Measurements from ENCODE around the gene CCNF.
A peak's percentile ranks its signal among the peaks of the same experiment; 100 is the strongest.

The CCNF gene

GRCh38 chr16:2457946-2458345 lies 28.7 kb downstream of the CCNF start:
- DNase-seq, result no peak

GRCh38 chr16:2458887-2459646 lies 29.8 kb downstream of the CCNF start:
- no peak for DNase-seq

GRCh38 chr16:2459647-2460390 lies 30.6 kb downstream of the CCNF start, which contains the start of gene TEDC2:
TEDC2 (plus strand) TSS chr16:2460109; CDS start chr16:2460145, 36 bp downstream.
- peak; percentile 96 to 97 for DNase-seq

GRCh38 chr16:2460391-2460713 lies 31.1 kb downstream of the CCNF start:
- no peak for DNase-seq

GRCh38 chr16:2460916-2461315 lies 31.7 kb downstream of the CCNF start:
- DNase-seq, result no peak

DNA sequence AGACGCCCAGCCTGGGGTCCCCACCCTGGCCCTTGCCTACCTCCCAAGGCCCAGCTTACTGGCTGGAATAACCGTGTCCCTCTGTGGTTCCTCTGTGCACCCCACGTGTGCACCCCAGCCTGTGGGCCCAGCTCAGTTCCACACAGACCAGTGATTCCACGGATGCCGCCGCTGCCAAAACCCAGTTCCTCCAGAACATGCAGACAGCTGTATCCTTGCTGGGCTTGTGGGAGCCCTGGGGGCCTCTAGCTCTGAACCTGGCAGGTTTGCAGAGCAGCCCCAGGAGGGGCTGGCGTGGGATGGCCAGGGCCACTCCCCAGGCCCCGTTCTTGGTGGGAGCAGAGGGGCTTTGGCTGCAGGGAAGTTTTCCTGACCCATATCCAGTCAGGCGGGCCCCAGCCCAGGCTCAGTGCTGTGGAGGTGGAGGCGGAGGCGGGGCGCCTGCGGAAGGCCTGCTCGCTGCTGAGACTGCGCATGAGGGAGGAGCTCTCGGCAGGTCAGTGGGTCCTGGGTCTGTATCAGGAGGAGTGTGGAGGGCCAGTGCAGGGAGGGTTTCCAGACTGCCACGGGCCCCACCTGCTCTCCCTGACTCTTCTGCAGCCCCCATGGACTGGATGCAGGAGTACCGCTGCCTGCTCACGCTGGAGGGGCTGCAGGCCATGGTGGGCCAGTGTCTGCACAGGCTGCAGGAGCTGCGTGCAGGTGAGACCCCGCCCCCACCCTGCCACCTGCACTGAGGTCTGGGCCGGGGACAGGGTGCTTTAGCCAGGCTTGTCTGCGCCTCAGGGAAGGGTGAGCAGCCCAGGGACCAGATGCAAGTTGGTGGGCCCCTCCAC lies 33.0 kb downstream of the CCNF start:
- DNase-seq, result no peak

- no peak for DNase-seq
Observed at GRCh38 chr16:2464333-2464732, 35.1 kb downstream of the CCNF start.

GRCh38 chr16:2465653-2466415 lies 36.6 kb downstream of the CCNF start:
- peak; percentile 32 to 58 for DNase-seq

DNA sequence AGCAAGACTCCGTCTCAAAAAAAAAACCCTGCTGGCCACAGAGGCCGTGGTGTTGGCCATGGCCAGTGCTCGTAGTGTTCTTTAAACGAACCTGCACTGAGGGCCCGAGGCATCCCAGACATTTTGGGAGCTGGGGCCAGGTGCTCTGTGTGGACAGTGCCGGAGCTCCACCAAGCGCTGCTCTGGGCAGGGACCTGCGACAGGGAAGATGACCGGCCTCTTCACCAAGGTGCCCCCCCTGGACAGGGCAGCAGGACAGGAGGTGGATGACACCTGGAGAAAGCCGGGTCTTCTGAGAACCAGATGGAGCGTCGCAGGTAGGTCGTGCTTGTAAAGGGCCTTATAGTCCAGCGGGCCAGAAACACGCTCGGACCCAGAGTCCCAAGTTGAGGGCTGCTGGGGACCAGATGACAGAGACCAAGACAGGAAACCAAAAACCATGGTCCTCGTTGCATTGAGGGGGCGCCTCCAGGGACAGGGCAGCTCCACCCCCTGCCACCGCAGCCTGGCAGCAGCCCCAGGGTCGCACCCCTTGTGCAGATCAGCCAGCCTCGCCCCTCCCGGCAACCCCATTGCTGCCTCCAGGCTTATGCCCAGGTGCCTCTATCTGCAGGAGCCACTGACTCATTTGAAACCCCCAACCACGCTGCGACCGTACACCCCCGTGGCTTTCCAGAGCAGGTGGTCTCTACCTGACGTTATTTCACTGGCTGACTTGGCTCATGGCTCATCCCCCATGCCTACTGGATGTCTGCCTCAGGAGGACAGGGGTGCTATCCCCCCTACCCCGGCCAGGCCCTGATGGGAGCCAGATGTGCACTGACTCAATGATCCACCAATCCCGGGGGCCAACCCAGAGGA lies 37.6 kb downstream of the CCNF start:
- DNase-seq, result no peak

- peak; percentile 78 to 87 for DNase-seq
Observed at GRCh38 chr16:2467528-2468232, 38.4 kb downstream of the CCNF start.

DNA sequence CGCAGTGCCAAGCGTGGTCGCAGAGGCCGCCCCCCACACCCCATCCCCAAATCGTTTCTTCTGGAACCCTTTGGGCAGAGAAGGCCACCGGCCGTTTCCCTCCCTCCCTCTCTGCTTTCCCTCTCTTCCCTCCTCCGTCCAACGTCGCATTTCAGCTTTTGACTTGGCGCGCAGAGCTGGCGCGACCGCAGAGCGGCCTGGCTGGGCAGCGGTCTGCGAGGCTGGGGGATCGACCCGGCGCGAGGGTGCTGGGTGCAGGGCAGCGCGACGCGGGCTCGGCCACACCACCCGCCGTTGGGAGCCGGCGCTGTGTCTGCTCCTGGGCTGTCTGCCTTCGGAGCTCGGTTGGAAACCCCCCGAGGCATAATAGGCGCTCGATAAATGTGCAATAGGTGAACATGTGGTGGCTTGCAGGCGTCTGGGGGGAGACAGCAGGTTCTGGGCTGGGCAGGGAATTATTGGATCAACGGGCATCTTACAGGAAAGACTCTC lies 39.0 kb downstream of the CCNF start:
- DNase-seq, result no peak

GRCh38 chr16:2468725-2469398 lies 39.6 kb downstream of the CCNF start:
- DNase-seq, result peak; percentile 61 to 62

- DNase-seq, result no peak
Observed at GRCh38 chr16:2469399-2470233, 40.4 kb downstream of the CCNF start.

- DNase-seq, result no peak
Observed at GRCh38 chr16:2470234-2470601, 41.0 kb downstream of the CCNF start.

- no peak for DNase-seq
Observed at GRCh38 chr16:2470603-2471015, 41.4 kb downstream of the CCNF start.

DNA sequence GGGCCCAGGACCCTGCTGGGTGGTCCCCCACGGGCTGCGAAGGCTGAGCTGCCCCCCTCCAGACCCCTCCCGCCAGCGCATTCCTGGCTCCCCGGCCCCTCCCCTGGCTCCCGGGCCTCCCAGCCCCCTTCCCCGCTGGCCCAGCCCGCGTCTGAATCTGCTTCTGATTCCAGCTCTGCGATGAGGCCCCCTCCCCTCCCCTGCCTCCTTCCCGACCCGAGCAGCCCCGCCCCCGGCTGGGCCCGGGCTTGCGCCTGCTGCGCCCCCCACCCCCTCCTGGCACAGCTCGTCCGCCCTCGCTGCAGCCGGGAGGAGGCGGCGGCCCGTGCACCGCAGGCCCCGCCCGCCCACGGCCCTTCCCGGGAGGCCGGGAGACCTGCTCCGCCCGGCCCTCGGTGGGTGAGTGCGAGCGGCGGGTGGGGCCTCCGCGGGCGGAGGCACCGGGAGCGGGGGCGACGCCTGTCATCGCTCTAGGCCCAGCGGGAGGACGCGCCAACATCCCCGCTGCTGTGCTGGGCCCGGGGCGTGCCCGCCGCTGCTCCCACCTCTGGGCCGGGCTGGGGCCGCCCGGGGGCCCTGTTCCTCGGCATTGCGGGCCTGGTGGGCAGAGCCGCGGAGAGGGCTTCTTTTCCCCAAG lies 41.9 kb downstream of the CCNF start, which contains the start of gene NTN3:
NTN3 (plus strand) TSS at position 282 of the 637 bp plus-strand sequence. CDS start 405 bp downstream, outside the sequence.
- DNase-seq, result peak; percentile 45 to 53

DNA sequence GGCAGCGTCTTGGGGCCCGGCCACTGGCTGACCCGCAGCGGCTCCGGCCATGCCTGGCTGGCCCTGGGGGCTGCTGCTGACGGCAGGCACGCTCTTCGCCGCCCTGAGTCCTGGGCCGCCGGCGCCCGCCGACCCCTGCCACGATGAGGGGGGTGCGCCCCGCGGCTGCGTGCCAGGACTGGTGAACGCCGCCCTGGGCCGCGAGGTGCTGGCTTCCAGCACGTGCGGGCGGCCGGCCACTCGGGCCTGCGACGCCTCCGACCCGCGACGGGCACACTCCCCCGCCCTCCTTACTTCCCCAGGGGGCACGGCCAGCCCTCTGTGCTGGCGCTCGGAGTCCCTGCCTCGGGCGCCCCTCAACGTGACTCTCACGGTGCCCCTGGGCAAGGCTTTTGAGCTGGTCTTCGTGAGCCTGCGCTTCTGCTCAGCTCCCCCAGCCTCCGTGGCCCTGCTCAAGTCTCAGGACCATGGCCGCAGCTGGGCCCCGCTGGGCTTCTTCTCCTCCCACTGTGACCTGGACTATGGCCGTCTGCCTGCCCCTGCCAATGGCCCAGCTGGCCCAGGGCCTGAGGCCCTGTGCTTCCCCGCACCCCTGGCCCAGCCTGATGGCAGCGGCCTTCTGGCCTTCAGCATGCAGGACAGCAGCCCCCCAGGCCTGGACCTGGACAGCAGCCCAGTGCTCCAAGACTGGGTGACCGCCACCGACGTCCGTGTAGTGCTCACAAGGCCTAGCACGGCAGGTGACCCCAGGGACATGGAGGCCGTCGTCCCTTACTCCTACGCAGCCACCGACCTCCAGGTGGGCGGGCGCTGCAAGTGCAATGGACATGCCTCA lies 42.6 kb downstream of the CCNF start:
- DNase-seq, result no peak

- no peak for DNase-seq
Observed at GRCh38 chr16:2472488-2472864, 43.2 kb downstream of the CCNF start.
